GM12878 (cell line): ENCODE results near the gene BUB3. TPM values are rescaled to one million over a fixed set of nuclear protein-coding genes. Genes with fewer than 3 reads are reported as not detected.
A peak's percentile ranks its signal among the peaks of the same experiment; 100 is the strongest.

Experiments
- ATAC-seq: fragments of 200-7000 bp; cut with Tn5 transposase; 3 replicates; pipeline ENCODE4 v1.9.1; 2020; ENCODE audit warnings: mild to moderate bottlenecking, moderate library complexity
- BruUV-seq: library from RNA; stranded (reverse); fragments of 400-500 nt; replicated peaks from 2 replicates; lab custom pipeline; 2021; lab: Mats Ljungman, UMichigan
- CTCF ChIA-PET: fragments of 300-600 bp; sonication (Branson Sonifier 250); formaldehyde crosslinking; extraction: SDS; loops from one replicate; lab custom pipeline; 2021; ENCODE audit warnings: inconsistent platforms; lab: Yijun Ruan, JAX
- POLR2A ChIA-PET: fragments of 350-600 bp; formaldehyde crosslinking; extraction: SDS; loops from one replicate; lab custom pipeline; 2021; ENCODE audit warnings: inconsistent platforms; lab: Charles Lee
- RAD21 ChIA-PET: fragments of 300-600 bp; sonication (Branson Sonifier 250); formaldehyde crosslinking; loops from one replicate; lab custom pipeline; 2023; ENCODE audit warnings: antibody characterized with exemption; ENCODE audit not compliant: unreplicated experiment; lab: Charles Lee
- SMC1A ChIA-PET: fragments of 300-600 bp; sonication (Branson Sonifier 250); formaldehyde crosslinking; loops from one replicate; lab custom pipeline; 2023; ENCODE audit not compliant: unreplicated experiment, uncharacterized antibody; lab: Charles Lee
- DNase-seq: peaks from one replicate; pipeline ENCODE4 v3.0.0-alpha.2; 2011; ENCODE audit warnings: low read depth, low spot score
- FAIRE-seq: peaks from 3 replicates; lab custom pipeline; 2011; peaks lifted over from hg19 to GRCh38; lab: Jason Lieb, UNC
- H2AFZ ChIP-seq: 2 replicates; pipeline ENCODE4 v1.6.0; 2011; ENCODE audit warnings: low read depth, low read length, control low read depth; ENCODE audit not compliant: control insufficient read depth
- H3K27ac ChIP-seq: 2 replicates; pipeline ENCODE4 v1.5.1; 2011; ENCODE audit warnings: control low read depth; ENCODE audit not compliant: control insufficient read depth, insufficient read depth
- H3K27me3 ChIP-seq, 2 experiments: replicated peaks in 1 of 2; 2 replicates each; pipeline versions ENCODE4 v1.6.0 to v1.6.1; 2011; ENCODE audit warnings: low read length in 1 of 2; ENCODE audit not compliant: control insufficient read depth in 2 of 2, insufficient read depth in 2 of 2
- H3K36me3 ChIP-seq, 2 experiments: 2 replicates each; pipeline ENCODE4 v1.5.1; 2011; ENCODE audit warnings: low read length in 1 of 2; ENCODE audit not compliant: control insufficient read depth in 2 of 2, insufficient read depth in 2 of 2
- H3K4me1 ChIP-seq: 2 replicates; pipeline ENCODE4 v1.6.1; 2011; ENCODE audit warnings: mild to moderate bottlenecking, low read length, moderate library complexity, mixed read lengths; ENCODE audit not compliant: control insufficient read depth, insufficient read depth
- H3K4me2 ChIP-seq: 2 replicates; pipeline ENCODE4 v1.6.0; 2011; ENCODE audit warnings: control low read depth; ENCODE audit not compliant: control insufficient read depth, insufficient read depth
- H3K4me3 ChIP-seq: fragments of 200-600 bp; sonication (generic); 2 replicates; pipeline ENCODE4 v1.5.1; 2016
- H3K79me2 ChIP-seq: 2 replicates; pipeline ENCODE4 v1.6.0; 2011; ENCODE audit warnings: low read length; ENCODE audit not compliant: control insufficient read depth, insufficient read depth
- H3K9ac ChIP-seq: 2 replicates; pipeline ENCODE4 v1.8.0; 2011; ENCODE audit warnings: low read length, control low read depth, mixed read lengths; ENCODE audit not compliant: control insufficient read depth, insufficient read depth
- H3K9me3 ChIP-seq: replicated peaks from 3 replicates; pipeline ENCODE4 v1.5.1; 2011; ENCODE audit warnings: mild to moderate bottlenecking, low read length; ENCODE audit not compliant: control insufficient read depth, insufficient read depth
- H4K20me1 ChIP-seq: 2 replicates; pipeline ENCODE4 v1.6.0; 2011; ENCODE audit not compliant: control insufficient read depth, insufficient read depth
- BCLAF1 ChIP-seq: fragments of 450-650 bp; IDR thresholded peaks from 2 replicates; pipeline ENCODE4 v1.6.1; 2017; ENCODE audit warnings: antibody characterized with exemption, mild to moderate bottlenecking, moderate library complexity
- KAT2A ChIP-seq: conservative IDR thresholded peaks from 2 replicates; pipeline ENCODE4 v1.6.1; 2011; ENCODE audit warnings: low read depth, low read length; ENCODE audit not compliant: control insufficient read depth
- MTA3 ChIP-seq: IDR thresholded peaks from 2 replicates; pipeline ENCODE4 v1.6.1; 2012; ENCODE audit warnings: low read length, inconsistent platforms, borderline replicate concordance
- POLR2A ChIP-seq: IDR thresholded peaks from 2 replicates; pipeline ENCODE4 v1.6.1; 2011; ENCODE audit warnings: low read depth, mild to moderate bottlenecking, low read length
- SMAD1 ChIP-seq: fragments of 450-650 bp; IDR thresholded peaks from 2 replicates; pipeline ENCODE4 v1.6.1; 2018; ENCODE audit warnings: mild to moderate bottlenecking, low read depth; ENCODE audit not compliant: partially characterized antibody
- SMARCA5 ChIP-seq: fragments of 450-650 bp; IDR thresholded peaks from 2 replicates; pipeline ENCODE4 v1.6.1; 2017; ENCODE audit warnings: mild to moderate bottlenecking
- SMC3 ChIP-seq: IDR thresholded peaks from 2 replicates; pipeline ENCODE4 v1.6.1; 2011; ENCODE audit warnings: low read length, improper control_type of control experiment, borderline replicate concordance
- SUPT20H ChIP-seq: IDR thresholded peaks from 2 replicates; pipeline ENCODE4 v1.6.1; 2011; ENCODE audit warnings: low read depth, mild to moderate bottlenecking, low read length, moderate library complexity, borderline replicate concordance; ENCODE audit not compliant: control insufficient read depth
- TARDBP ChIP-seq: IDR thresholded peaks from 2 replicates; pipeline ENCODE4 v1.6.1; 2016; ENCODE audit warnings: borderline replicate concordance
- WGBS: methylation state at CpG from one replicate; pipeline ENCODE4 v1.1.6; 2016; ENCODE audit warnings: low lambda C conversion rate; ENCODE audit not compliant: insufficient replicate concordance, insufficient coverage; ENCODE audit errors: missing lambda C conversion rate; 5-methylcytosine and 5-hydroxymethylcytosine counted together
- in situ Hi-C: fragments of 300-500 bp; cut with MboI; formaldehyde crosslinking; loops from 9 replicates; pipeline ENCODE4 v1.14.3; 2018; ENCODE audit warnings: mixed read lengths
- intact Hi-C: fragments of 100-400 bp; cut with micrococcal nuclease; formaldehyde crosslinking; loops from one replicate; pipeline ENCODE4 v1.14.2; 2022; ENCODE audit not compliant: unreplicated experiment
- polyA plus RNA-seq, 11 experiments: library from polyadenylated mRNA; depleted of rRNA in 4 of 11; unstranded in 6 of 11; stranded (reverse) in 5 of 11; fragments of >200 nt; fragmentation: Nextera tagmentation in 4 of 11; fragmentation: Illumina TruSeq in 1 of 11; extraction: Ambion mirVana in 4 of 11; extraction: Trizol in 1 of 11; gene quantifications; 1 replicate in 1 of 11; 2 replicates in 10 of 11; pipeline versions ENCODE4 v1.2.1 to v1.2.3, GENCODE V29; 2011 to 2016; ENCODE audit warnings: inconsistent platforms in 2 of 11, missing spikeins in 2 of 11, low read depth in 1 of 11
- total RNA-seq, 4 experiments: library from RNA; depleted of rRNA in 3 of 4; stranded (reverse); fragments of >200 nt in 3 of 4; fragmentation: Illumina TruSeq in 1 of 4; extraction: Trizol in 1 of 4; gene quantifications; 2 replicates each; pipeline versions ENCODE4 v1.2.1 to v1.2.3, GENCODE V29; 2013 to 2021

The BUB3 gene
- total and polyA plus RNA-seq, 10 of the 15 experiments (the other 5 are each of a cell fraction or from before 2014, with no cell fraction given), result 260 to 1,126 (median 441) TPM

- Histone ChIP-seq H3K9me3 (no peaks in the 10 kb centered on the region), H3K9ac (no peak overlapping the region), H4K20me1 (no peaks in the 10 kb centered on the region), H3K79me2 (peaks cover 35% of the 10 kb centered on the region), H3K4me2 (no peak overlapping the region), H2AFZ (no peak overlapping the region), H3K27ac (no peak overlapping the region), H3K27me3 (no peaks in the 10 kb centered on the region), H3K36me3 (peaks cover 15 to 44% of the 10 kb centered on the region in 2 experiments), H3K4me1 (no peaks in the 10 kb centered on the region), H3K4me3 (no peak overlapping the region)
- FAIRE-seq (no peak), DNase-seq (no peak), ATAC-seq (no peak)
- ChIA-PET POLR2A (interaction anchor here (1.3 to 1.5 kb wide), 2 partner anchors 13 to 32 kb away, joined by 3 to 6 read pairs; partner anchors contain the start of gene BUB3), SMC1A (interaction anchor here (0.9 kb wide), 1 partner anchor 17 kb away, joined by 3 read pairs; no protein-coding TSS in a partner anchor), RAD21 (no interaction called here), CTCF (interaction anchor here (0.8 to 1.7 kb wide), 2 partner anchors 11 to 13 kb away, joined by 4 read pairs; partner anchors contain the start of gene BUB3)
- BruUV-seq, result no TSS peak
- intact Hi-C loops, result no loop called here
- in situ Hi-C loops, result no loop called here
- TF ChIP-seq MTA3 (peak; percentile 21; the same call in 1 of the 2 replicates), BCLAF1 (no peak), SMAD1 (no peak), KAT2A (no peak), POLR2A (0 out of 2 replicates have a peak, but pooled peaks have one; percentile 19), SMARCA5 (no peak), SUPT20H (no peak), SMC3 (no peak), TARDBP (no peak)
- WGBS, result 97% methylated on average over 2 of the region's 2 CpGs
These were observed 12.4 kb downstream of the BUB3 start for GRCh38 chr10:123166618-123167017.
